HG03103 (cell line): ENCODE measurements around the gene ATP2B2.

ENCODE experiments used
- ATAC-seq: cut with Tn5 transposase; IDR thresholded peaks from one replicate; pipeline ENCODE4 v1.9.1; 2021; ENCODE audit warnings: low read depth; ENCODE audit not compliant: unreplicated experiment

Gene ATP2B2

DNA sequence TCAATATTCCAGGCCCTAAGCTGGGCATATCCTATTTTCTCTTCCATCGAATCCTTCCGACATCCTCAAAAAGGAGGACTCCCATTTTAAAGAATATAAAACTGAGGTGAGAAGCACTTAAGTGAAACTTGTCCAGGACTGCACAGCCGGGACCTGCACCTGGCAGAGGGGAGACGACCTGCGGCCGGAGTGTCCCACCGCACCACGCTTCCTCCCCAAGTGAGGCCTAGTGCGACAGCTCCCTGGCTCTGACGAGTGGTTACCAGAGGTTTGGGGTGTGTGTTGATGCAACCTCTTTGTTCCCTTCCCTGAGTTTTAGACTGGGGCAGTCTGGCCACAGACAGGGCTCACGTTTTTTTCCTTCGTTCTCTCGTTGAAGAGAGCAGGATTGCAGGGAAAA is 24.9 kb upstream of the ATP2B2 start:
- no peak for ATAC-seq

DNA sequence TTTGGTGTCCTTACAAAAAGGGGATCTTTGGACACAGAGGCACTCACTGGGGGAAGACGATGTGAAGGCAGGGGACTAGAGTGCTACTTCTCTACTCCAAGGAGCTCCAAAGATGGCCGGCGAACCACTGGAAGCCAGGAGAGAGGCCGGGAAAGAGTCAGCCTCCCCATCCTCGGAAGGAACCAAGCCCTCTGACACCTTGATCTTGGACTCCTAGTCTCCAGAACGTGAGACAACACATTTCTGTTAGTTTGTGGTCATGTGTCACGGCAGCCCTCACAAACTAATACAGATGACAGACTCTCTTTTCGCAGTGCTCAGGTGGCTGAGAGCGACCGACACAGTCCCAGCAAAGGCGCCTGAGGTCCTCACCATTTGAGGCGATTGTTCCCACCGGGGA is 24.4 kb upstream of the ATP2B2 start:
- no peak for ATAC-seq

DNA sequence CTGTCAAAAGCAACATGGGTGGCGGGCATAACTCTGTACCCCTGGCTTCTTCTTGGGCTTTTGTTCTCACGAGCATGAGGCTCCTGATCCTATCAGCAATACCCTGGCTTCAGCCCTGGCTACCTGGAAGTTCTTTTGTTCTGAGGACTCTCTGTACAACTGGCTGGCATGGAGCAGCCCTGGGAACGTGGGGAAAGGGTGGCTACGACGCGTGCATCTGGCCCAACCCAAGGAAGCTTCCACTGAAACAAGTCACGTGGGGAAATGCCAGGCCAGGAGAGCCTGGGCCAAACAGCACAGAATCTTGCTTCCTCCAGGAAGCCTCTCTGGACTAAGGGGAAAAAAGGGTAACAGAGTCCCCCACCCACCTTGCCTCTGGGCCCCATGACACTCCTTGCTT is 22.7 kb upstream of the ATP2B2 start:
- no peak for ATAC-seq

- no peak for ATAC-seq
Measured at GRCh38 chr3:10527295-10528001, 22.1 kb upstream of the ATP2B2 start.

GRCh38 chr3:10526366-10526765 is 21.0 kb upstream of the ATP2B2 start:
- ATAC-seq, result no peak

- no peak for ATAC-seq
Measured at GRCh38 chr3:10524799-10525301, 19.5 kb upstream of the ATP2B2 start.

DNA sequence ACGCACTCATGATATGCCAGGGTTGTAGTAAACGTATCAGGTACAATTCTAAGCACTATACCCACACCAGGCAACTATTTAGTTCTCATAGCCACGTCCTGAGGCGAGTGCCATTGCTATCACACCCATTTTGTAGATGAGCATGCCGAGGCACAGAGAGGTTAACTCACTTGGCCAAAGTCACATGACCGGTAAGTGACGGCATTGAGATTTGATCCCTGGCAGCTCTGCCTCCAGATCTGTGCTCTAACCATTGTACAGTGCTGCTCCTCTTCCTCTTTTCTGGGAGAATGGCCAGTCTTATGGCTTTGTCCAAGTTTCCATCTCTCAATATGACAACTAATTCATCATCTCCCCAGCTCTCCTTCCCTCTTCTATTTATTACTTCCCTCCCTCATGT is 18.9 kb upstream of the ATP2B2 start:
- no peak for ATAC-seq

- ATAC-seq, result no peak
Measured at GRCh38 chr3:10523561-10523960, 18.2 kb upstream of the ATP2B2 start.

GRCh38 chr3:10522646-10523303 is 17.4 kb upstream of the ATP2B2 start:
- no peak for ATAC-seq

DNA sequence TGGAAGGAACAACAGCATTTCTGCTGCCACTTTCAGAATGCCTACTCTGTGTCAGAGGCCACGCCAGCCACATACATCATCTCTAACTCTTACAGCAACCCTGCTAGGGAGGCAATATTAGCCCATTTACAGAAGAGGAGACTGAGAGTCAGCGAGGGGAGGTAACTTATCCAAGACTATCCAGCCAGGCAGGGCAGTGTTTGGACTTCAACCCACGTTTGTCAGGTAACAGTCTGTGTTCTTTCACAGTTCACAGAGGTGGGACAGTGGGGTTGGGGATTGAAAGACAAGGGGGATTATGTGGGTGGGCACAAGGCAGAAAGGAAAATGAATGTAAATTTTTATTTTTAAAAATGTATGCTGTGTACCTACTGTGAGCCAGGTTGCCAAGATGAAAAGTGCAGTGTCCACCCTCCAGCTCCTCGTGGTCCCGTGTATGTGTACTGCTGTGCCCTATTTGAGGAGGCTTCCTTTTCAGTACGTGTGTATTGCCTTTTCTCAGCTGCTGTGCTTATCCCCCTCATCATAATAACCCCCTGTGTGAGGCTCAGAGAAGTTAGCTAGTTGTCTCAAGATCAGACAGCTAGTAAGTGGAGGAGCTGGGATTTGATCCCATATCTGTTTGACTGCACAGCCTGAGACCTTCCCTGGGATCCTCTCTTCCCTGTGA is 16.5 kb upstream of the ATP2B2 start:
- no peak for ATAC-seq

- ATAC-seq, result no peak
Measured at GRCh38 chr3:10520072-10520471, 14.7 kb upstream of the ATP2B2 start.

- ATAC-seq, result no peak
Measured at GRCh38 chr3:10519236-10519635, 13.8 kb upstream of the ATP2B2 start.

- ATAC-seq, result no peak
Measured at GRCh38 chr3:10518506-10519150, 13.2 kb upstream of the ATP2B2 start.

- ATAC-seq, result no peak
Measured at GRCh38 chr3:10517627-10518026, 12.2 kb upstream of the ATP2B2 start.

GRCh38 chr3:10516544-10517452 is 11.4 kb upstream of the ATP2B2 start:
- ATAC-seq, result no peak

DNA sequence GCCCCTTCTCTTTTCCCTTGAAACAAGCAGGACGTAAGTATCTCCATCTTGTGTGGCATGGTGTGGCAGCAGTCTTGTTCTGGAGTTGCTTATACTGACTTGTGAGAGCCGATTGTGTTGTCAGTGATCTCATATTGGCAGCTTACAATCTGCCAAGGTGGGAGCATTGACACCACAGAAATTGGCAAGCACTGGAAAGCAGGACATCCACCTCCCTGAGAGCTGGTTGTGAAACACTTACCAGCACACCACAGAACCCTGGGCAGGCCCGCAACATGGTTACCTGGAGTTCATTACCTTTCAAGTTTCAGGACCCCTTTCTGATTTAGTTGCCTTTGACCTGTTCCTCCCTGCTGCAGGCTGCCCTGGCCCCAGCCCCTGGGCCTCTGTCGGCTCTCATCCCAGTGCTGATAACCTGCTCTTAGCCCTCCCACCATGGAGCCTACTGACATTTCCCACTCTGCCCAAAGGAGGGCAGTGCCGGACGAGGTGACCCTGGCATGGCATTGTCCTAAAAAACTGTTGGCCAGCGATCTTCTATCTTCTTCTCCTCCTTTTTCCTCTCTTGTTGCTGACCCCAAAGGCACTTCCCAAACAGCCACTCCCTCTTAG is 10.6 kb upstream of the ATP2B2 start:
- ATAC-seq, result no peak

DNA sequence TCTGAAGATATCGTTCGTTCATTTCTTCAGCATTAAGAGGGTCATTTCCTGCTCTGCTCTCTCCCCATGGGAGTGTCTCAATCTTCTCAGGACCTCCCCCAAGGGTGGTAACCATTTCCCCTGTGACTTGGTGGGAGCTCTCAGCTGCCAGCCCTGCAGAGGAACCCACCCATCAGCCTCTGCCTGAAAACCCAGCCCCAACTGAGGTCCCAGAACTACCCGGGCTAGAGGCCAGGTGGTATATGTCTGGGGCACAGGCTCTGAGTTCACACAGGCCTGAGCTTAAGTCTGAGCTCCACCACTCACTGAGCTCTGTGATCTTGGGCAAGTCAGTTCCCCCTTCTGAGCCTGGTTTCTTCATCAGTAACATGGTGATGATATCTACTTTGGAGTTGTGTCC is 10.0 kb upstream of the ATP2B2 start:
- ATAC-seq, result no peak

DNA sequence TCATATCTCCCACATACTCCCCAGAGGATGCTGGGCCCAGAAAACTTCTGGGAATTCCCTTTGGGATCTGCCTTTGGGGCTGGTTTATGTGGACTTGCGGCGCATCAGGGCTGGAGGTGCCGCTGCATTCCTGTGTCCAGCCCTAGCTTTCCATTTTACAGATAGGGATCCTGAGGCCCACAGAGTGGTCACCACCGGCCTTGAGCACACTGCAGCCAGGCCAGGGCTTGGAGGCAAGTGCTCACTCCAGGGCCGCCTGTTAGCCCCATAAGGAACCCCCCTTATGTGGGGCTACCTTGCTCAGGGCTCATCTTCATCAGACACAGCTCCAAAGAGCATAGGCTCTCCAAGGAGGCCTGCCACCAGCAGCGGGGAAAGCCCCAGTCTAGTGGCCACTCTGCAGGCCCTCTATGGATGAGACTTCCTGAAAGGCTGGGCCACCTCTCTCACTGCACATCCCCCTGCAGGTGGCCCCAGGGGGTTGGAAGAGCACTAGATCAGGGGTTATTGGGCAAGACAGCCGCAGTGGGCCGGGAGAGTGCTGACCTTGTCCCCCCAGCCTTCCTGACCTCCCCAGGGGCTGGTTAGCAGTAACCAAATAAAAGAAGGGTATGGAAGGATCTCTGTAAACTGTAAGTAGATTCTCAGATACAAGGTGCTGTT is 9.2 kb upstream of the ATP2B2 start:
- ATAC-seq, result no peak

DNA sequence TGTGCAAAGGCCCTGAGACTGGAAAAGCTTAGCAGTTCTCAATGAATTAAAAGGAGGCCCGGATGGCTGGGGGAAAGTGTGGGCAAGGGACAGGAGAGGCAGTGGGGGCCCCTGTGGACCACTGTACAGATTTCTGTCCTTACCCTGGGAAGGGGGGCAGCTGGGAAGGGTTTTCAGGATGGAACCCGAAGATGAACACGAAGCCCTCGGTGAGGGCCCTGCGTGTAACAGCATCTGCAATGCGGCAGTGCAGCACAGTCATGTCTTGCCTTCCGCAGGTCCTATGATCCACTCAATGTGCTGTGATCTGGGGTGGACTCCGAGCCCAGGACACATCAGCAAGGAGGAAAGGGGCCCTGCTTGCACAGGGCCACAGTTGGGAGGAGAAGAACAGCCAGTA is 7.9 kb upstream of the ATP2B2 start:
- no peak for ATAC-seq
